Tibial nerve (tissue), 4 donors: Measurements from ENCODE around the gene RNF149.

Experiments used
- EP300 ChIP-seq, 2 donors: sonication (generic); formaldehyde crosslinking; IDR thresholded peaks; one replicate each; pipeline ENCODE4 v1.6.1; 2017; ENCODE audit warnings: antibody characterized with exemption in 2 of 2, mild to moderate bottlenecking in 1 of 2
- POLR2A ChIP-seq, 2 donors: fragments of 450-650 bp; IDR thresholded peaks; one replicate each; pipeline ENCODE4 v1.6.1; 2017; ENCODE audit warnings: antibody characterized with exemption in 2 of 2, mild to moderate bottlenecking in 2 of 2, moderate library complexity in 2 of 2
- TF ChIP-seq, protein P1 (sequence below), 5 experiments: fragments of 200-600 bp in 3 of 5; fragments of 450-650 bp in 2 of 5; sonication (generic) in 3 of 5; IDR thresholded peaks; one replicate each; pipeline ENCODE4 v1.5.1; 2016 to 2019; ENCODE audit warnings: antibody characterized with exemption in 5 of 5, mild to moderate bottlenecking in 3 of 5, moderate library complexity in 2 of 5

DNA sequence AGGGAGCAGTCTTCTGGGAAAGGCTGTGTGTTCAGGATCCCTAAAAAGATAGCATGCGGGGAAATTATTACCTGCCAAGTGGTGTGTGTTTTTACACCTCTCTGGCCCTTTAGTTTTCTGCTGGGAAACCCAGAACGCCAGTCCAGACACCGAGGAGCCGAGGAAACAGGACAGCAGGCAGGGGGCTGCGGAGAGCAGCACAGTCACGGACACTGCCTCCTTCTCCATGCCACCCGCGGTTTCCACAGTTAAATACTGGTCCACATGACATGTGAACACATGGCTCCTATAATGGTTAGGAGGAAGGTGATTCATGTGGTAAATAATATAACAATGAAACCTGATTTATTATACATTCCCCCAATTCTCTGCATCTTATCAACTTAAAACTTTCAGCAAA lies 35.4 kb downstream of the RNF149 start:
- TF ChIP-seq, protein P1, sequence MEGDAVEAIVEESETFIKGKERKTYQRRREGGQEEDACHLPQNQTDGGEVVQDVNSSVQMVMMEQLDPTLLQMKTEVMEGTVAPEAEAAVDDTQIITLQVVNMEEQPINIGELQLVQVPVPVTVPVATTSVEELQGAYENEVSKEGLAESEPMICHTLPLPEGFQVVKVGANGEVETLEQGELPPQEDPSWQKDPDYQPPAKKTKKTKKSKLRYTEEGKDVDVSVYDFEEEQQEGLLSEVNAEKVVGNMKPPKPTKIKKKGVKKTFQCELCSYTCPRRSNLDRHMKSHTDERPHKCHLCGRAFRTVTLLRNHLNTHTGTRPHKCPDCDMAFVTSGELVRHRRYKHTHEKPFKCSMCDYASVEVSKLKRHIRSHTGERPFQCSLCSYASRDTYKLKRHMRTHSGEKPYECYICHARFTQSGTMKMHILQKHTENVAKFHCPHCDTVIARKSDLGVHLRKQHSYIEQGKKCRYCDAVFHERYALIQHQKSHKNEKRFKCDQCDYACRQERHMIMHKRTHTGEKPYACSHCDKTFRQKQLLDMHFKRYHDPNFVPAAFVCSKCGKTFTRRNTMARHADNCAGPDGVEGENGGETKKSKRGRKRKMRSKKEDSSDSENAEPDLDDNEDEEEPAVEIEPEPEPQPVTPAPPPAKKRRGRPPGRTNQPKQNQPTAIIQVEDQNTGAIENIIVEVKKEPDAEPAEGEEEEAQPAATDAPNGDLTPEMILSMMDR (IDR thresholded peaks at IDR 0.05) = no peak
- TF ChIP-seq POLR2A (IDR thresholded peaks at IDR 0.05) (no peak), EP300 (IDR thresholded peaks at IDR 0.05) (no peak)
